ENCODE results near the gene PCGF5.

DNA sequence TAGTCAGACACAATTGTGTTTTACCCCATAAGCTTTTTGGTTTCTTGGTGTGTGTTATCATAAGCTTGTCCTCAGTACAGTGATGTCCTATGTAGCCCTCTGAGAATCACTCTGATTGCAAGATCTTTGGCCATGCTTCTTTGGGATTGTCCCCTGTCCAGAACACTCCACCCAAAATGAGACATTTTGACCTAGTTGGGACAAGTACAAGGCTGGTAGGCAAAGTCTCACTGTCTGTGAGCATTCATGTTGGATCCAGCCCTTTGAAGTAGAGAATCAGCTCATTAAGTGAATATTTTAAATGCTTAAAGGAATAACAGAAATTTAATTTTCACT is 28.9 kb upstream of the PCGF5 start:
- no peak for TF ChIP-seq POLR2A (IDR thresholded peaks at IDR 0.05)
- no peak for TF ChIP-seq CTCF (IDR thresholded peaks at IDR 0.05)
